ENCODE data around the gene LRIG1.

The LRIG1 gene

DNA sequence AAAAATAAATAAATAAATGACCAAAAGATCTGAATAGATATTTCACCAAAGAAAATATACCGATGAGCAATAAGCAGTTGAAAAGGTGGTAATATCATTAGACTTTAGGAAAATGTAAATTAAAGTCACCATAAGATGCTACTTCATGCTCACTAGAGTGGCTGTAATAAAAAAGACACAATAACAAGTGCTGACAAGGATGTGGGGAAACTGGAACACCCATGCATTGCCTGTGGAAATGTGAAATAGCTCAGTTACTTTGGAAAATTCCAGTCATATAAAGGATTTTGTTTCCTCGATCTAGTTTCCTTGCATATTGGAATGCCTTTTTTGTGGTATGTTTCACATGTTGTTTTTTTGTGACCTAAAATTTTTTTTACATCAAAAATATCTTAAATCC, 36.0 kb upstream of the LRIG1 start:
- no peak overlapping the region for H3K4me3 ChIP-seq (ENCODE audit: low read depth, low read length)
- TF ChIP-seq, protein P1, sequence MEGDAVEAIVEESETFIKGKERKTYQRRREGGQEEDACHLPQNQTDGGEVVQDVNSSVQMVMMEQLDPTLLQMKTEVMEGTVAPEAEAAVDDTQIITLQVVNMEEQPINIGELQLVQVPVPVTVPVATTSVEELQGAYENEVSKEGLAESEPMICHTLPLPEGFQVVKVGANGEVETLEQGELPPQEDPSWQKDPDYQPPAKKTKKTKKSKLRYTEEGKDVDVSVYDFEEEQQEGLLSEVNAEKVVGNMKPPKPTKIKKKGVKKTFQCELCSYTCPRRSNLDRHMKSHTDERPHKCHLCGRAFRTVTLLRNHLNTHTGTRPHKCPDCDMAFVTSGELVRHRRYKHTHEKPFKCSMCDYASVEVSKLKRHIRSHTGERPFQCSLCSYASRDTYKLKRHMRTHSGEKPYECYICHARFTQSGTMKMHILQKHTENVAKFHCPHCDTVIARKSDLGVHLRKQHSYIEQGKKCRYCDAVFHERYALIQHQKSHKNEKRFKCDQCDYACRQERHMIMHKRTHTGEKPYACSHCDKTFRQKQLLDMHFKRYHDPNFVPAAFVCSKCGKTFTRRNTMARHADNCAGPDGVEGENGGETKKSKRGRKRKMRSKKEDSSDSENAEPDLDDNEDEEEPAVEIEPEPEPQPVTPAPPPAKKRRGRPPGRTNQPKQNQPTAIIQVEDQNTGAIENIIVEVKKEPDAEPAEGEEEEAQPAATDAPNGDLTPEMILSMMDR (IDR thresholded peaks at IDR 0.05; ENCODE audit: low read depth, low read length) = no peak

DNA sequence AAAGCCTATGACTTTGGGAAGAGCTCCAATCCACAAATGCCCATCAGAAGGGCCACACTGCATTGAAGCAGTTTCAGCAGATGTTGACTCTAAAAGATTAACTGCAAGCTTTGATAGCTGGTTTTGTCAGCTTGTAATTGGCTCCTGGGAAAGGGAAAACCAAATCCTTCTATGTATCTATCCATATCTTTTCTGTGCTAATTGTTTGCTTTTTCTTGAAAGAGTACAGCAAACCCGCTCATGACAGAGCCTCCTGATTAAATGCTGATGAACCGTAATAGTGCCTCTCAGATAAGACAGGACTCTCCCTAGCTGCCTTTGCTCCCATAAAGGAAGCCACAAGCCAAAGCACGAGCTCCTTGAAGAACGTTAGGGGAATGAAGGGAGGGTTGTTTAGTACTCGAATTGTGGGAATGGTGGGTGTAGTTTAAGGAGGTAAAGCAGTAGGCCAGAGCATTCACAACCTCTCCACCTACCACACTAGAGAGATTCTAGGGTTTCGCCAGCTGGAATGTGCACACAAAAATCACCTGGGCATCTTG, 33.6 kb upstream of the LRIG1 start:
- TF ChIP-seq, protein P1 (IDR thresholded peaks at IDR 0.05; ENCODE audit: low read depth, low read length) = no peak

DNA sequence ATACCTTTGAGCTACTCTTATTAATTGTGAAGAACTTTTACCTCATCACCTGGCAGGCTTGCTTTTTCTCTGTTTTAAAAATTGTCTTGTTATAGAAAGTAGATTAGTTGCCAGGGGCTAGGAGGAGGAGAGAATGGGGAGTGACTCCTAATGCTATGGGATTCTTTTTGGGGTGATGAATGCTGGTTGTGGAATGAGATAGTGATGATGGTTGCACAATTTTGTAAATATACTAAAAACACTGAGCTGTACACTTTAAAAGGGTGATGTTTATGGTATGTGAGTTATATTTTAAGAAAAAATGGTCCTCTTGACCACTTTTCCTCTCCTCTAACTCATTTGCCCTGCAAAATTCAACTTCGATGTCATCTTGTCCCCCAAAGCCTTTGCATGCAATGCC, 31.8 kb upstream of the LRIG1 start:
- TF ChIP-seq, protein P1 (IDR thresholded peaks at IDR 0.05; ENCODE audit: low read depth, low read length) = no peak
- H3K4me3 ChIP-seq (ENCODE audit: low read depth, low read length) = no peak overlapping the region

More for the DNA sequence above, 33.6 kb upstream of the LRIG1 start:
- no peak overlapping the region for H3K4me3 ChIP-seq (ENCODE audit: low read depth, low read length)

DNA sequence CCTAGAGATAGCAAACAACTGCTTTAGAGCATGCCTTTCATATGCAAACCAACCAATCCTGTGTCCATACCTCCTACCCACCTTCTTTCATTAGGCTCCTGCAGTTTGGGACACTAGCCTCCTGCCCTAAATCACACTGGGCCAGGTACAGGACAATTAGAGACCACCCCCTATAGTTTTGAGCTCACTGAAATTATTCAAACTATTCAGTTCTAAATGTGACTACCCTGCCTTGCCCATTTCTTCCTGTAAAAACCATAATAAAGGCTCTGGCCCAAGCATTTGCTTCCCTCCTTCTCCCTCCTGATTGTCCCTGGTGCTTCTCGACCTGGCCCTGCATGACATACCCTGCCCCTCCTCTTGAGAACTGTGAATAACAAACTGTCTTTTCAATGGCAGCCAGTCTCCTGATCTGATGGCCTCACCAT, 31.4 kb upstream of the LRIG1 start:
- H3K4me3 ChIP-seq (ENCODE audit: low read depth, low read length) = no peak overlapping the region
- TF ChIP-seq, protein P1 (IDR thresholded peaks at IDR 0.05; ENCODE audit: low read depth, low read length) = no peak

DNA sequence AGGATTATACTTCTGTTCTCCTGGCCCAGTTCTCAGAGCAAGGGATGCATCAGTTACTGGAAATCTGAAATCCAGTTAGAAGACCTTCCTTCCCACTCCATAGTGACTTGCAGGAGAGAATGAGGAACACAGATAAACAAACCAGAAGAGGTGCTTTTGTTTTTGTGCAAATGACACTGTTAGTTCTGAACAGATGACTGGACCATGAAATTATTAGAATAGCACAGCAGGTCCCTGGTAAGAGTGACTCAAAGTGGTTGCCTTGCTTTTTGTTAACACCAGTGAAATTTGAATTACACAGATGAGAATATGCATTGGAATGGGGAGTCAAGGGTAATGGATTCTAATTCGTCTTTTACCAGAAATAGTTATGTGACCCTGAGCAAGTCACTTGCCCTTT, 30.4 kb upstream of the LRIG1 start:
- no peak overlapping the region for H3K4me3 ChIP-seq (ENCODE audit: low read depth, low read length)
- TF ChIP-seq, protein P1 (IDR thresholded peaks at IDR 0.05; ENCODE audit: low read depth, low read length) = no peak

DNA sequence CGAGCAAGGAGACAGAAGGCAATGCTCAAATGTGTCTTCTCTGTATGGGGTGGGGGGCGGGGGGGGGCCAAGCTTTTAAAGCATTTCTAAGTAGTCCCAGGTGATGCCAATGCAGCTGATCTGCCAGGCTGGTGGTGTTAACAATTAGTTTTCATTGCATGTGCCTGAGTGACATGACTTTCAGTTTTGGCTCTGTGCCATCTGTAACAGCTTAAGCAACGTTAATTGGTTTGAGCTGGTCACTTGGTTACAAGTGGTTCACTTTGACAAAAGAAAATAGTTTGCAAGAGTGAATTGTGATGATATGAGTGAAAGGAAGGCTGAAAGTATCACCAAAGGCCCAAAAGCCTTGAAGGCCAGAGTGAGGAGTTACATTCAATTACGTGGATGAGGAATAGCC, 26.4 kb upstream of the LRIG1 start:
- TF ChIP-seq, protein P1 (IDR thresholded peaks at IDR 0.05; ENCODE audit: low read depth, low read length) = no peak

DNA sequence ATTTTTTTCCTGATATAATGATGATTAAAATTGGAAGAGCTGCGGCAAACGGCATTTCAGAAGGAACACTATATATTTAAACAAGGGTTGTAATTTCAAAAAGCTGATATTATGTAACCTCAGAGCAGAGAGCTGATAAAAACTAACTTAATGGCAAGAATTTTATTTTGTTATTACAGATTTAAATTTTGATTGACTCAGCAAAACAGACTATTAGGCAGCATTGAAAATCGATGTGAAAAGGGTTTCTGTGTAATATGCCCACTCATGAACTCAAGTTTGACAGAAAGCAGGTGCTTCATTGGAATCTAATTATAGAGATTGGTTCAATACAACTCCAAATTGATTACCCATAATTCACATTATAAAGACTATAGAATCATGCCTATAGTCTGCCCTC, 24.9 kb upstream of the LRIG1 start:
- TF ChIP-seq, protein P1 (IDR thresholded peaks at IDR 0.05; ENCODE audit: low read depth, low read length) = no peak
- H3K4me3 ChIP-seq (ENCODE audit: low read depth, low read length) = no peak overlapping the region

More for the DNA sequence above, 26.4 kb upstream of the LRIG1 start:
- no peak overlapping the region for H3K4me3 ChIP-seq (ENCODE audit: low read depth, low read length)

All from WI38 (cell line).